HepG2 (cell line): ENCODE results near the gene HOXA9. TPM values are rescaled to one million over a fixed set of nuclear protein-coding genes. Genes with fewer than 3 reads are reported as not detected.

Source experiments
- ATAC-seq: fragments of 200-7000 bp; cut with Tn5 transposase; 3 replicates; pipeline ENCODE4 v1.9.1; 2020; ENCODE audit warnings: mild to moderate bottlenecking, moderate library complexity
- BruUV-seq: library from RNA; stranded (reverse); fragments of 400-500 nt; replicated peaks from 2 replicates; lab custom pipeline; 2021; lab: Mats Ljungman, UMichigan
- CTCF ChIA-PET: fragments of 300-600 bp; formaldehyde crosslinking; extraction: SDS; loops from one replicate; lab custom pipeline; 2021; ENCODE audit warnings: low total read pairs, inconsistent platforms, low intra/inter-chr PET ratio; lab: Yijun Ruan, JAX
- POLR2A ChIA-PET: fragments of 350-600 bp; sonication (Branson Sonifier 250); formaldehyde crosslinking; loops from one replicate; lab custom pipeline; 2020; ENCODE audit warnings: antibody characterized with exemption, inconsistent platforms; lab: Yijun Ruan, JAX
- DNase-seq: peaks from one replicate; pipeline ENCODE4 v3.0.0-alpha.2; 2015; ENCODE audit warnings: low spot score
- FAIRE-seq: peaks from 3 replicates; lab custom pipeline; 2011; peaks lifted over from hg19 to GRCh38; lab: Jason Lieb, UNC
- H2AFZ ChIP-seq: one replicate; pipeline ENCODE4 v1.6.1; 2011; ENCODE audit warnings: low read length, inconsistent platforms
- H3K27ac ChIP-seq: fragments of 300-600 bp; 3 replicates; pipeline ENCODE4 v1.8.0; 2011; ENCODE audit warnings: mixed run types, mild to moderate bottlenecking, mixed read lengths, low read length, inconsistent platforms; ENCODE audit not compliant: insufficient read depth; ENCODE audit errors: extremely low read length
- H3K27me3 ChIP-seq, 2 experiments: fragments of 200-600 bp in 1 of 2; 2 replicates in 1 of 2; 3 replicates in 1 of 2; pipeline versions ENCODE4 v1.6.0 to v1.8.0; 2011; ENCODE audit warnings: low read length in 2 of 2, mild to moderate bottlenecking in 2 of 2, moderate library complexity in 2 of 2, inconsistent platforms in 1 of 2; ENCODE audit not compliant: insufficient read depth in 2 of 2, control insufficient read depth in 1 of 2
- H3K36me3 ChIP-seq, 2 experiments: fragments of 200-600 bp in 1 of 2; replicated peaks in 1 of 2; 2 replicates in 1 of 2; 3 replicates in 1 of 2; pipeline versions ENCODE4 v1.5.1 to v1.8.0; 2011; ENCODE audit warnings: low read length in 2 of 2, inconsistent platforms in 1 of 2; ENCODE audit not compliant: insufficient read depth in 2 of 2, control insufficient read depth in 1 of 2
- H3K4me1 ChIP-seq: 2 replicates; pipeline ENCODE4 v1.5.1; 2012; ENCODE audit warnings: low read length, inconsistent platforms; ENCODE audit not compliant: insufficient read depth
- H3K4me2 ChIP-seq: 2 replicates; pipeline ENCODE4 v1.6.0; 2011; ENCODE audit warnings: low read depth, low read length, inconsistent platforms
- H3K4me3 ChIP-seq, 3 experiments: fragments of 200-600 bp in 1 of 3; sonication (generic), shearing (Covaris generic) in 1 of 3; replicated peaks in 1 of 3; 2 replicates each; pipeline ENCODE4 v1.5.1; 2011 to 2016; ENCODE audit warnings: low read length in 3 of 3, inconsistent platforms in 2 of 3, low read depth in 2 of 3, mild to moderate bottlenecking in 2 of 3, control low read depth in 1 of 3, mixed read lengths in 1 of 3; ENCODE audit not compliant: insufficient read depth in 1 of 3
- H3K79me2 ChIP-seq: one replicate; pipeline ENCODE4 v1.6.1; 2011; ENCODE audit warnings: low read length, inconsistent platforms; ENCODE audit not compliant: insufficient read depth
- H3K9ac ChIP-seq: 2 replicates; pipeline ENCODE4 v1.6.0; 2011; ENCODE audit warnings: mild to moderate bottlenecking, low read depth, low read length, inconsistent platforms; ENCODE audit not compliant: insufficient read depth
- H3K9me3 ChIP-seq: 2 replicates; pipeline ENCODE4 v1.5.1; 2012; ENCODE audit warnings: mild to moderate bottlenecking, low read length
- H4K20me1 ChIP-seq: 2 replicates; pipeline ENCODE4 v1.6.0; 2011; ENCODE audit warnings: inconsistent platforms, mild to moderate bottlenecking, low read length, moderate library complexity; ENCODE audit not compliant: insufficient read depth
- ARID3A ChIP-seq: IDR thresholded peaks from 2 replicates; pipeline ENCODE4 v1.6.1; 2012; ENCODE audit warnings: low read depth, low read length, improper control_type of control experiment
- ARNT ChIP-seq: fragments of 450-650 bp; IDR thresholded peaks from 2 replicates; pipeline ENCODE4 v1.6.1; 2017
- BCL6 ChIP-seq: IDR thresholded peaks from 2 replicates; pipeline ENCODE4 v1.6.1; 2016; ENCODE audit warnings: missing genetic modification reagents, missing compliant biosample characterization
- CBX2 ChIP-seq, 2 experiments: fragments of 200-600 bp in 1 of 2; sonication (generic); formaldehyde crosslinking in 1 of 2; IDR thresholded peaks; 2 replicates each; pipeline versions ENCODE4 v1.7.0 to v1.8.1; 2018 to 2022; ENCODE audit warnings: low read depth in 2 of 2, low read length in 1 of 2, mild to moderate bottlenecking in 1 of 2, missing genetic modification reagents in 1 of 2
- CREB3 ChIP-seq: sonication (generic); formaldehyde crosslinking; IDR thresholded peaks from 2 replicates; pipeline ENCODE4 v1.5.0; 2020; ENCODE audit warnings: missing genetic modification reagents
- KAT8 ChIP-seq: IDR thresholded peaks from 2 replicates; pipeline ENCODE4 v1.6.1; 2016; ENCODE audit warnings: missing genetic modification reagents, missing compliant biosample characterization
- ZNF782 ChIP-seq: sonication (generic); formaldehyde crosslinking; IDR thresholded peaks from 2 replicates; pipeline ENCODE4 v1.4.0; 2020; ENCODE audit warnings: missing genetic modification reagents, mild to moderate bottlenecking, borderline replicate concordance
- WGBS: methylation state at CpG from one replicate; pipeline ENCODE4 v1.1.6; 2017; ENCODE audit warnings: low lambda C conversion rate; 5-methylcytosine and 5-hydroxymethylcytosine counted together
- in situ Hi-C: cut with HindIII; loops from 2 replicates; pipeline ENCODE4 v1.10.0; 2017; ENCODE audit warnings: low pct_unique_long_range_greater_than_20kb; ENCODE audit not compliant: extremely low pct_ligation_motif_present
- intact Hi-C: fragments of 100-400 bp; cut with micrococcal nuclease; formaldehyde crosslinking; loops from one replicate; pipeline ENCODE4 v1.10.0; 2022; ENCODE audit not compliant: unreplicated experiment
- polyA plus RNA-seq, 8 experiments: library from polyadenylated mRNA; depleted of rRNA in 3 of 8; stranded (reverse) in 7 of 8; unstranded in 1 of 8; fragments of >200 nt; fragmentation: Illumina TruSeq in 4 of 8; extraction: Trizol in 4 of 8; gene quantifications; 2 replicates each; pipeline versions ENCODE4 v1.2.1 to v1.2.3, GENCODE V29; 2011 to 2016; ENCODE audit warnings: low read depth in 4 of 8, missing spikeins in 1 of 8, mixed read lengths in 1 of 8; ENCODE audit not compliant: insufficient read depth in 1 of 8
- total RNA-seq, 5 experiments: library from RNA; depleted of rRNA; stranded (reverse); fragments of >200 nt; fragmentation: Illumina TruSeq; extraction: Trizol; gene quantifications; 2 replicates each; pipeline ENCODE4 v1.2.3, GENCODE V29; 2016; ENCODE audit warnings: low read depth in 1 of 5

The HOXA9 gene
- total and polyA plus RNA-seq, 2 of the 13 experiments (the other 11 are each of a cell fraction or from before 2014, with no cell fraction given) = not detected

- no peak for TF ChIP-seq ARID3A
- no peak for TF ChIP-seq ARNT
- TF ChIP-seq KAT8 (CRISPR knock-in tag) = no peak
- no peak for TF ChIP-seq BCL6 (CRISPR knock-in tag)
- no peak for TF ChIP-seq CREB3 (CRISPR knock-in tag)
These were observed 11.8 kb downstream of the HOXA9 start (continued) for GRCh38 chr7:27153526-27153925.

- peak overlapping the region; percentile 56 for H3K4me2 ChIP-seq
- no peak for DNase-seq
- peaks cover 5% of the 10 kb centered on the region for H3K79me2 ChIP-seq
- no peaks in the 10 kb centered on the region for H4K20me1 ChIP-seq
- WGBS = 68% methylated on average over 11 of the region's 22 CpGs
- peaks cover 6 to 61% of the 10 kb centered on the region in 2 experiments for H3K27me3 ChIP-seq
- ChIA-PET POLR2A (interaction anchor here (0.8 kb wide), 1 partner anchor 22 kb away, joined by 3 read pairs; no protein-coding TSS in a partner anchor), CTCF (interaction anchor here (0.6 kb wide), 1 partner anchor 43 kb away, joined by 3 read pairs; no protein-coding TSS in a partner anchor)
- H3K4me1 ChIP-seq = peaks cover 51% of the 10 kb centered on the region
- FAIRE-seq = no peak
- intact Hi-C loops (no loop called here), in situ Hi-C loops (loop anchor here (25.0 kb wide), 1 partner anchor 1066 kb away; no protein-coding TSS in a partner anchor)
- no peak overlapping the region for H2AFZ ChIP-seq
- no peak for ATAC-seq
- no TSS peak for BruUV-seq
- H3K9ac ChIP-seq = no peak overlapping the region
- no peaks in the 10 kb centered on the region for H3K9me3 ChIP-seq
- no peaks in the 10 kb centered on the region for H3K36me3 ChIP-seq
- peak overlapping the region in 1 of 3 experiments; percentile 44; a peak in 1 of 6 replicates for H3K4me3 ChIP-seq
- TF ChIP-seq CBX2 (IDR thresholded peaks at IDR 0.05; ENCODE audit: low read depth, low read length) (peak; percentile 72; the same call in 1 of the 2 replicates), CBX2 (CRISPR knock-in tag; IDR thresholded peaks at IDR 0.05; ENCODE audit: low read depth) (no peak), ZNF782 (CRISPR knock-in tag) (no peak)
- H3K27ac ChIP-seq = no peak overlapping the region
These were observed 12.4 kb downstream of the HOXA9 start for GRCh38 chr7:27152816-27153442.
